Fibroblast of villous mesenchyme (primary cell): Measurements from ENCODE around the gene PPP1R7. TPM values are rescaled to one million over a fixed set of nuclear protein-coding genes. Genes with fewer than 3 reads are reported as not detected.

Source experiments
- DNase-seq: peaks from one replicate; pipeline ENCODE4 v3.0.0-alpha.2; 2010; ENCODE audit warnings: low read depth
- H3K4me3 ChIP-seq: 2 replicates; pipeline ENCODE4 v1.5.1; 2011; ENCODE audit warnings: low read depth, mild to moderate bottlenecking, low read length
- CTCF ChIP-seq: IDR thresholded peaks from 2 replicates; pipeline ENCODE4 v1.5.1; 2012; ENCODE audit warnings: low read depth, mild to moderate bottlenecking, low read length; ENCODE audit not compliant: insufficient read depth
- small RNA-seq: library from RNA; depleted of rRNA; stranded (forward); fragments of <200 nt; gene quantifications from one replicate; pipeline ENCODE3, GENCODE V24; 2012
- total RNA-seq: library from RNA; depleted of rRNA; stranded (reverse); fragments of >200 nt; gene quantifications from 2 replicates; pipeline ENCODE4 v1.2.3, GENCODE V29; 2012

PPP1R7 gene
- total RNA-seq, 1 donor, result 78.2 TPM

- no peak overlapping the region for H3K4me3 ChIP-seq
- no peak for TF ChIP-seq CTCF
- DNase-seq, result no peak
These were observed 77.3 kb downstream of the PPP1R7 start for GRCh38 chr2:241227594-241227993.

- no peak overlapping the region for H3K4me3 ChIP-seq
- no peak for TF ChIP-seq CTCF
- no peak for DNase-seq
These were observed 78.0 kb downstream of the PPP1R7 start for GRCh38 chr2:241228081-241228859.

GRCh38 chr2:241228860-241229516, 78.7 kb downstream of the PPP1R7 start:
- DNase-seq, result no peak
- no peak for TF ChIP-seq CTCF
- H3K4me3 ChIP-seq, result no peak overlapping the region

GRCh38 chr2:241229563-241230401, 79.5 kb downstream of the PPP1R7 start:
- TF ChIP-seq CTCF, result no peak
- no peak for DNase-seq
- no peak overlapping the region for H3K4me3 ChIP-seq

- TF ChIP-seq CTCF, result no peak
- H3K4me3 ChIP-seq, result no peak overlapping the region
- no peak for DNase-seq
These were observed 80.2 kb downstream of the PPP1R7 start for GRCh38 chr2:241230435-241230834.

GRCh38 chr2:241232736-241233575, 82.7 kb downstream of the PPP1R7 start:
- no peak for TF ChIP-seq CTCF
- no peak for DNase-seq
- H3K4me3 ChIP-seq, result no peak overlapping the region

Small RNA genes lying within 50 kb of the gene (small RNA-seq; reads per million reads assigned to genes)
- not detected for gene AC005237.2

Other genes starting within 250 kb of the PPP1R7 start
- gene CROCC2, start 244.1 kb upstream of the PPP1R7 start, total RNA-seq, result not detected in 2 replicates
- gene SNED1, start 151.8 kb upstream of the PPP1R7 start, total RNA-seq, result 5.5 and 6.5 TPM in 2 replicates
- 18.0 and 27.2 TPM in 2 replicates for gene MTERF4, start 48.2 kb upstream of the PPP1R7 start, total RNA-seq
- 2.6 and 5.5 TPM in 2 replicates for gene PASK, start 995 bp upstream of the PPP1R7 start, total RNA-seq
- 0.43 and 0.64 TPM in 2 replicates for gene ANO7, start 38.2 kb downstream of the PPP1R7 start, total RNA-seq
- 1,089 and 1,343 TPM in 2 replicates for gene HDLBP, start 165.2 kb downstream of the PPP1R7 start, total RNA-seq
- 426 and 577 TPM in 2 replicates for gene SEPTIN2, start 165.5 kb downstream of the PPP1R7 start, total RNA-seq
- gene FARP2, start 205.8 kb downstream of the PPP1R7 start, total RNA-seq, result 34.1 and 37.6 TPM in 2 replicates